GM12801 (cell line): ENCODE data around the gene GDI2.

Experiments
- TF ChIP-seq, protein P1 (sequence below): IDR thresholded peaks from one replicate; pipeline ENCODE4 v1.5.1; 2011; ENCODE audit warnings: control low read depth; ENCODE audit not compliant: insufficient read length; ENCODE audit errors: extremely low read depth

GDI2 gene

DNA sequence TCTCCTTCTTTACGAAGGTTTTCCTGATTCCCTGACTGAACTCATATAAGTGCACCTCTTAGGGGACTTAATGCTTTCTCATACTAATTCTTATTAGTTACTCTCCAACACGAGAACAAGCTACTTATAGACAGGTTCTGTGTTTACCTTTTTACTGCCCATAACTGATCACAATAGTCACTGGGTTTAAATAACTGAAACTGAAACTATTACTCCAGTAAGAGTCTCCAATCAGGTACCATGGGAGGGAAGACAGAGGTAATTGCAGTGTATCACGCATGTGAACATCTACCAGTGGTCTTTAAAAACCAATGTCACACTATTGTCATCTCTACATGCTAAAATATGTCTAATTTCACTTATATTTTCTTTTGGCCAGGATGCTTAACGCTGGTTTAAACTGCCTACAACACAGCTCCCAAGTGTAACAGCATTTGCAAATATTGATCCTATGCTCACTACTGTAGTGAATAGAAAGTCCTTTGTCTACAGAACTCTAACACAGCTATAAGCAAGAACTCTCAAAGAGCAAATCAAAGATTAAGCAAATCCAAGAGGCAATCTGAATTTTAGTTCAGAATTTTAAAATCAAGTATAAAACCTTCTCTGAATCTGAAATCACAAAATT is 3.6 kb downstream of the GDI2 start:
- TF ChIP-seq, protein P1, sequence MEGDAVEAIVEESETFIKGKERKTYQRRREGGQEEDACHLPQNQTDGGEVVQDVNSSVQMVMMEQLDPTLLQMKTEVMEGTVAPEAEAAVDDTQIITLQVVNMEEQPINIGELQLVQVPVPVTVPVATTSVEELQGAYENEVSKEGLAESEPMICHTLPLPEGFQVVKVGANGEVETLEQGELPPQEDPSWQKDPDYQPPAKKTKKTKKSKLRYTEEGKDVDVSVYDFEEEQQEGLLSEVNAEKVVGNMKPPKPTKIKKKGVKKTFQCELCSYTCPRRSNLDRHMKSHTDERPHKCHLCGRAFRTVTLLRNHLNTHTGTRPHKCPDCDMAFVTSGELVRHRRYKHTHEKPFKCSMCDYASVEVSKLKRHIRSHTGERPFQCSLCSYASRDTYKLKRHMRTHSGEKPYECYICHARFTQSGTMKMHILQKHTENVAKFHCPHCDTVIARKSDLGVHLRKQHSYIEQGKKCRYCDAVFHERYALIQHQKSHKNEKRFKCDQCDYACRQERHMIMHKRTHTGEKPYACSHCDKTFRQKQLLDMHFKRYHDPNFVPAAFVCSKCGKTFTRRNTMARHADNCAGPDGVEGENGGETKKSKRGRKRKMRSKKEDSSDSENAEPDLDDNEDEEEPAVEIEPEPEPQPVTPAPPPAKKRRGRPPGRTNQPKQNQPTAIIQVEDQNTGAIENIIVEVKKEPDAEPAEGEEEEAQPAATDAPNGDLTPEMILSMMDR, result no peak

DNA sequence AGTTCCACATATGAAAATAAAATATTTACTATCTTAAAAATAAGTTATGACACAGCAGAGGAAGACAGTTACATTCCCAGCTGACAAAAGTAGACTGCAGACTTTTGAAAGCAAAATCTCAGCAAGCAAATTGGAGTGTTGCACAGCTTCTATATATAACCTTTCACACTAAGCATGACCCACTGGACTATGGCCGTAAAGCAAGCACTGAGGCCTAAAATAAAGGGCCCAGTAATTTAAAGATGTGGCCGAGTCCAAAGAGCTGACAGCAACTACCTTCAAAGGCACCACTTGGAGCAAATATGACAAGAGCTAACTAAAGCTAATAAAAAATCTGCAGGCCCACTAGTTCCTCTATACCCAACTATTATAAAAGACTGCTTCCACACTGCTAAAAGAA is 6.5 kb downstream of the GDI2 start:
- TF ChIP-seq, protein P1, result no peak

DNA sequence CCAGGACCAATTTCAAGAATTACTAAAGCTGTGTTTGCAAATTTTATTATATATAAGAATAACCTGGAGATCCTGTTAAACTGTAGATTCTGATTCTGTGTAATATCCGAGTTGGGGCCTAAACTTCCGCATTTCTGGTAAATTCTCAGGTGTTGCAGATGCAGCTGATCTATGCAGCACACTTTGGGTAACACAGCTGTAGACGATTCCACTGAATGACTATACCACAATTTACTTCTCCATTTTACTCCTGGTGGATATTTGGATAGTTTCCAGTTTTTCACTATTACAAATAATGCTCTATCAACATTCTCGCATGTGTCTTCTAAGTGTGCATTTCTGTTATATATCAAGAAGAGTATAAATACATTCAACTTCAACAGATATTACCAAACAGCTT is 7.5 kb downstream of the GDI2 start:
- TF ChIP-seq, protein P1, result no peak

DNA sequence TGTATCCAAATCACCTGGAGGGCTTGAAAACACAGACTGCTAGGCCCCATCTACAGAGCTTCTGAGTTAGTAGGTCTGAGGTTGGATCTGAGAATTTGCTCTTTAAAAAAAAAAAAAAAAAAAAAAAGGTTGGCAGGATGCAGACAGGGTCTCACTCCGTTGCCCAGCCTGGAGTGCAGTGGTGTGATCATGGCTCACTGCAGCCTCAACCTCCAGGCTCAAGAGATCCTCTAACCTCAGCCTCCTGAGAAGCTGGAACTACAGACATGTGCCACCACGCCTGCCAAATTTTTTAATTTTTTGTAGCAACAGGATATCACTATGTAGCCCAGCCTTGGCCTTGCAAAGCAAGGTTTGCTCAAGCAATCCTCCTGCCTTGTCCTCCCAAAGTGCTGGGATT is 8.0 kb downstream of the GDI2 start:
- TF ChIP-seq, protein P1, result no peak

DNA sequence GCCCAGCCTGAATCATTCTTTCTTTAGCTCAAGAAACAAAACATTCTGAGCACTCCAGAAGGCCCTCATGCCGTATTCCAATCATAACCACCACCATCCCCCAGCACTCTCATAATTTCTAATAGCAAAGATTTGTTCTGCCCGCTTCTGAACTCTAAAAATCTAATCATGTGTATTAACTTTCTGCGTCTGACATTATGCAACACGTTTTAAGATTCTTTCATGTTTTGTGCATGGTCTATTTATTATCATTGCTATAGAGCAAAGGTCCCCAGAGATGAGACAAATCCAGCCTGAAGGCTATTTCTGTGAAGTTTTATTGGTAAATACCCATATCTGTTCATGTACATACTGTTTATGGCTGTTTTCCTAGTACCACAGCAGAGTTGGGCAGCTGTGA is 8.8 kb downstream of the GDI2 start:
- TF ChIP-seq, protein P1, result no peak

DNA sequence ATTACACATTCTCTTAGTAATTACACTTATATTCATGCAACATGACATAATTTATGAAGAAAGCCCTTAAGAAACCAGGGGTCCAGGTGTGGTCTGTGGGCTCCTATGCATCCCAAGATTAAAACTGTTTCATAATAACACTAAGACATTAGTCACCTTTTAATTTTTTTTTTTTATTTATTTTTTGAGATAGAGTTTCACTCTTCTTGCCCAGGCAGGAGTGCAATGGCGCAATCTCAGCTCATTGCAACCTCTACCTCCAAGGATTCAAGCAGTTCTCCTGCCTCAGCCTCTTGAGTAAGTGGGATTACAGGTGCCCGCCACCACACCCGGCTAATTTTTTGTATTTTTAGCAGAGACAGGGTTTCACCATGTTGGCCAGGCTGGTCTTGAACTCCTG is 12.5 kb downstream of the GDI2 start:
- TF ChIP-seq, protein P1, result no peak

DNA sequence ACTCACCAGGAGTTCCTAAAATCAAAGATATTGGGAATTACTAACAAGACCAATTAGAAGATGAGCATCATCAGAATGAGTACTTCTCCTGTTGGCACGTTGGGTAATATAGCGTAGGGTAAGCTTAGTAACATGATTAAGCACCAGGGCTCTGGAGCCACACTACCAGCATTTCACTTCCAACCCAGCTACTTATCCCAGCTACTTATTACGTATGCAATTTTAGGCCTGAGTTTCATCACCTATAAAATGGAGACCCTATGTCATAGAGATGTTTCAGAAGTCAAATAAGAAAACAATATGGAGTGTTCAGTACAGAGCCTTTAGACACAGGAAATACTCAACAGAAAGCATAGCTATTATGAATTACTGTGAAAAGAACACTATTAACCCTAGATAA is 19.0 kb downstream of the GDI2 start:
- TF ChIP-seq, protein P1, result no peak
